HFFc6 (cell line): ENCODE results near the gene NR3C1. TPM values are rescaled to one million over a fixed set of nuclear protein-coding genes. Genes with fewer than 3 reads are reported as not detected.

Experiments
- DNase-seq: peaks from one replicate; pipeline ENCODE4 v3.0.0-alpha.2; 2018
- H3K27ac Mint-ChIP-seq: 2 replicates; pipeline ENCODE4 v1.8.0; 2020; ENCODE audit warnings: mild to moderate bottlenecking, mixed read lengths
- H3K27me3 Mint-ChIP-seq: 2 replicates; pipeline ENCODE4 v1.8.0; 2021; ENCODE audit warnings: mild to moderate bottlenecking, moderate library complexity, mixed read lengths; ENCODE audit not compliant: insufficient read depth
- H3K36me3 Mint-ChIP-seq: 2 replicates; pipeline ENCODE4 v1.8.0; 2021; ENCODE audit warnings: low read depth, mixed read lengths
- H3K4me1 Mint-ChIP-seq: 2 replicates; pipeline ENCODE4 v1.8.0; 2020; ENCODE audit warnings: low read depth, mixed read lengths
- H3K4me3 Mint-ChIP-seq: 2 replicates; pipeline ENCODE4 v1.8.0; 2020; ENCODE audit warnings: mild to moderate bottlenecking, moderate library complexity, mixed read lengths
- H3K9me3 Mint-ChIP-seq: 2 replicates; pipeline ENCODE4 v1.8.0; 2020; ENCODE audit warnings: mild to moderate bottlenecking, mixed read lengths
- CTCF ChIP-seq: fragments of 200-600 bp; sonication (generic); IDR thresholded peaks from 2 replicates; pipeline ENCODE4 v1.5.0; 2021; ENCODE audit warnings: antibody characterized with exemption, mild to moderate bottlenecking
- total RNA-seq, 6 experiments: library from RNA; stranded (reverse); fragmentation: NEBNext Ultra II Directional; extraction: Animal tissue kit (Norgen Biotek cat#: 25700); gene quantifications; 2 replicates in 1 of 6; 3 replicates in 5 of 6; pipeline ENCODE4 v1.2.3, GENCODE V29; 2021

Gene NR3C1
- total RNA-seq, 6 experiments from 2014 or later = 61.6 to 86.9 (median 71.5) TPM

GRCh38 chr5:143386725-143387124 is 16.8 kb downstream of the NR3C1 start:
- H3K4me3 Mint-ChIP-seq = no peak overlapping the region
- no peak overlapping the region for H3K27ac Mint-ChIP-seq
- no peak for TF ChIP-seq CTCF
- DNase-seq = no peak
- H3K36me3 Mint-ChIP-seq = peaks cover 70% of the 10 kb centered on the region
- no peaks in the 10 kb centered on the region; the same call in none of the 2 replicates for H3K27me3 Mint-ChIP-seq
- peaks cover 38% of the 10 kb centered on the region for H3K4me1 Mint-ChIP-seq
- H3K9me3 Mint-ChIP-seq = peaks cover 32% of the 10 kb centered on the region

- peaks cover 81% of the 10 kb centered on the region for H3K36me3 Mint-ChIP-seq
- no peaks in the 10 kb centered on the region; the same call in none of the 2 replicates for H3K27me3 Mint-ChIP-seq
- H3K9me3 Mint-ChIP-seq = peaks cover 32% of the 10 kb centered on the region
- H3K4me3 Mint-ChIP-seq = no peak overlapping the region
- no peak overlapping the region for H3K27ac Mint-ChIP-seq
- DNase-seq = no peak
- H3K4me1 Mint-ChIP-seq = peaks cover 44% of the 10 kb centered on the region
- TF ChIP-seq CTCF = no peak
Observed at GRCh38 chr5:143384865-143385657, 18.4 kb downstream of the NR3C1 start.

GRCh38 chr5:143383988-143384387 is 19.5 kb downstream of the NR3C1 start:
- H3K27me3 Mint-ChIP-seq = no peaks in the 10 kb centered on the region; the same call in none of the 2 replicates
- peaks cover 82% of the 10 kb centered on the region for H3K36me3 Mint-ChIP-seq

GRCh38 chr5:143379606-143380005 is 23.9 kb downstream of the NR3C1 start:
- no peak for TF ChIP-seq CTCF

More at GRCh38 chr5:143383988-143384387, 19.5 kb downstream of the NR3C1 start:
- H3K4me3 Mint-ChIP-seq = no peak overlapping the region
- peaks cover 47% of the 10 kb centered on the region for H3K4me1 Mint-ChIP-seq
- H3K9me3 Mint-ChIP-seq = peaks cover 32% of the 10 kb centered on the region
- TF ChIP-seq CTCF = no peak
- DNase-seq = no peak
- H3K27ac Mint-ChIP-seq = no peak overlapping the region

GRCh38 chr5:143376911-143377813 is 26.3 kb downstream of the NR3C1 start:
- Mint-ChIP-seq H3K4me3 (peak overlapping the region; percentile 5; the same call in 1 of the 2 replicates), H3K4me1 (peaks cover 91% of the 10 kb centered on the region), H3K27ac (peak overlapping the region; percentile 65), H3K36me3 (peaks cover 23% of the 10 kb centered on the region), H3K27me3 (no peaks in the 10 kb centered on the region), H3K9me3 (no peaks in the 10 kb centered on the region)
- peak; percentile 41 for DNase-seq
- no peak for TF ChIP-seq CTCF

More at GRCh38 chr5:143379606-143380005, 23.9 kb downstream of the NR3C1 start:
- DNase-seq = no peak
- no peaks in the 10 kb centered on the region; the same call in 1 of the 2 replicates for H3K27me3 Mint-ChIP-seq
- peaks cover 45% of the 10 kb centered on the region for H3K36me3 Mint-ChIP-seq
- H3K27ac Mint-ChIP-seq = no peak overlapping the region
- no peak overlapping the region for H3K4me3 Mint-ChIP-seq
- peaks cover 9% of the 10 kb centered on the region for H3K9me3 Mint-ChIP-seq
- H3K4me1 Mint-ChIP-seq = peaks cover 74% of the 10 kb centered on the region
